ENCODE measurements around the gene LPP.

Gene LPP

DNA sequence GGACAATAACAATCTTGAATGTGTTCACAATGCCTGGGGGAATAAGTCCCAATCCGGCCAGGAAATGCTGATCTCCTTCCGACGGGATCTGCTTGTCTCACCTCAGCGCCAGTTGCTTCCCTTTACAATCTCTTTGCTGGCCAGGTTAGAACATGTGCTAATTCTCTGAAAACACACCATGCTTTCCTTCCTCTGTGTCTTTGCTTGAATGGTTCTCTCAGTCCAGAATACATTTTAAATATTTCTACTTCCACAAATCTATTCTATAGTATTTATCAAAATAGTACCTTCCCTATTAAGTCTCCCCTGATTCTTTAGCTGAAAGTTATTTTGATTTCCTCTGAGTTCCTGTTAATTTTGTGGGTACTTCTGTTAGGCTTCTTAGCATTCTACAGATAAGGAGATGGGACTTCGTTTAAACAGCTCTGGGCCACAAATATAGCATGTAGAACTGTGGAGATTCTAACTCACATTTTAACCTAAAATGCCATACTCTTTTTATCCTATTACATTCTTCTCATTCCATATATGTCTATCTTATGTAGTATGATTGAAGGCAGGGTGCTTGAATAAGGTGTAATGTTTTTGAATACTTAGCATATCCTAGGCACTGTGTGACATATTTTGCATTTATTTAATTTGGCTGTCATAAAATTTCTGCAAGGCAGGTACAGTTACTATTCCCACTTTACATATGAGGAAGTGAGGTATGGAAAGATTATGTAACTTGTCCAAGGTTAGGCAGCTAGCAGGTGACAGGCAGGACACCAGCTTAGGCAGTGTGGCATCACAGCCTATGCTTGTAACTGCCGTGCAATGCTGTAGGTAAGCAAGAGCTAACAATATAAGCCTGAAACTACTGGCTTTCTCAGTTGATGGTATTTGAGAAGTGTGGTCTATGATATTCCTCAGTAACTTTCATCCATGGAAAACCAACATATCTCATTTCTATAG lies 299.8 kb downstream of the LPP start:
- peak; percentile 80 to 83 for DNase-seq

DNA sequence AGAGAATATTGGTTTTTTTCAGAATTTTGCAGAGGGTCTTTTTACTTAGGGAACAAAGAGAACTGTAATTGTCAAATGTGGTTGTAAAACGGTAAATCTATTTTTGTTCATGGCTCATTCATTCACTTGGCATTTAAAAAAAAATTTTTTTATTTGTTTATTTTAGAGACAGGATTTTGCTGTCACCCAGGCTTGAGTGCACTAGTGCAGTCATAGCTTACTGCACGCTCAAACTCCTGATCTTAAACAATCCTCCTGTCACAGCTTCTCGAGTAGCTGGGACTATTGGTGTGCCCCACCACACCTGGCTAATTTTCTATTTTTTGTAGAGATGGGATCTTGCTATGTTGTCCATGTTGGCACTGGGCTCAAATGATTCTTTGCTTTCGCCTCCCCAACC lies 301.8 kb downstream of the LPP start:
- no peak for DNase-seq

DNA sequence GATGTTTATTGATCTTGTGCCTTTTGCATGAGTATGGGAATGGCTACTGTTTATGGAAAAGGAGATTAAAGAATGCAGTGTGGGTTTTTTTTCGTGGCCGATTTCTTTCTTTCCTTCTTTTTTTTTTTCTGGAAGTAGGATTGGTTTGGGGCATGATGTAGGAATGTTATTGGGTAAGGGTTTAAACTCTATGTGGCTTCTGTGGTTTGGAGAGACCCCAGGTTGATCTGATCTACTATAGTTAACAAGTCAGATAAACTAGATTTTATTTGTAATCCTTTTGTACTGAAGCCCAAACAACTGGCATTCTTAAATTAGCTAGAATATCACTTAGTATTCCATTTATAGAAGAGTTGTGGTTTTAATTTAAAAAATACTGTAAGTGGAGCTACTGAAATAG lies 304.8 kb downstream of the LPP start:
- no peak for DNase-seq

DNA sequence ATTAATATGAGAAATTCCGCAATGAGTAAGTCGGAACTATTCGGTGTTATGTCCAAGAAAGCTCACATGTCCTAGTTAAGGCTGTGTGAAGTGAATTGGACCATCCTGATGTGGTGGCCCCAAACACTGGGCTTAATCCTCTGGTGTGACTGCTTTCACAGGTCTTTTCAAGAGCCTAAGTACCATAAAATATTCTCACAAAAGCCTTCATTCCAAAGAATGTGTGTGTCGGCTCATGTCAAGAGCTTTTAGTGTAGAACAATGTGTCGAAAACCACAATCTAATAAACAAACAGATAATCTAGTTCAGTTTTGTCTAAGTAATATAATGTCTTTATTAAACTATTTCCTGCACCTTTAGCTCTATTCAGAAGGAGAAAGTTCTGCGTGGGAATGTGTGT lies 311.4 kb downstream of the LPP start:
- no peak for DNase-seq

DNA sequence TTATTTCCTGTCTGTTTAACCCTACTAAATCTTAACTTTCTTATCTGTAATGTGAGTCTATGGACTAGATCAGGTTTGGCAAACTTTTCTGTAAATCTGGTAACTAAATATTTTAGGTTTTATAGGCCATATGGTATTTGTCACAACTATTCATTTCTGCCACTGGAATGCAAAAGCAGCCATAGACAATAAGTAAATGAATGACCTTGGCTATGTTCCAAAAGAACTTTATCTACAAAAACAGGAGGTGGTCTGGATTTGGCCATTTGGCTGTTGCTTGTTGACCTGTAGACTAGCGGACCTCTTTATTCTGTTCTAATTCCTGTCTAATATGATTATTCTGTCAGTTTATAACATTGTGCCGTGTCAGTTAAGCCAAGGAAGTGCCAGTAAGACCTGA lies 314.2 kb downstream of the LPP start:
- no peak for DNase-seq

DNA sequence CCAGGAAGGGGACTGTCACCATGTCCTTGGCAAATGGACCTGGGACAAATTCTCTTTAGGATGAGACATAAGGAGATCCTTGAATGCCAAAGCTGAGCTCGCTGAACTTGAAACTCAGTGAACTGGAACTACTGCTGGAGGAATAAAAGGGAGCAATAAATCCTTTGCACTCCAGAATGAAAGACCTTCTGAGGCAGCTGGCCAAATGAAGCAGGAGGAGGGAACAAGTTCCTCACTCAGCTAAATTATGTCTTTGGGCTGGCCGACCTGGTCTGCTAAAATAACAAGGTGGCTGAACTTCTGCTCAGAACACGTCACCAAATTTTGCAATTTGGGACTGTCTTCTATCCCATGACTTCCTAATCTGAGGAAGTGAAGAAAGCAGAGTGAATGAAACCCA lies 314.7 kb downstream of the LPP start:
- DNase-seq, result no peak

DNA sequence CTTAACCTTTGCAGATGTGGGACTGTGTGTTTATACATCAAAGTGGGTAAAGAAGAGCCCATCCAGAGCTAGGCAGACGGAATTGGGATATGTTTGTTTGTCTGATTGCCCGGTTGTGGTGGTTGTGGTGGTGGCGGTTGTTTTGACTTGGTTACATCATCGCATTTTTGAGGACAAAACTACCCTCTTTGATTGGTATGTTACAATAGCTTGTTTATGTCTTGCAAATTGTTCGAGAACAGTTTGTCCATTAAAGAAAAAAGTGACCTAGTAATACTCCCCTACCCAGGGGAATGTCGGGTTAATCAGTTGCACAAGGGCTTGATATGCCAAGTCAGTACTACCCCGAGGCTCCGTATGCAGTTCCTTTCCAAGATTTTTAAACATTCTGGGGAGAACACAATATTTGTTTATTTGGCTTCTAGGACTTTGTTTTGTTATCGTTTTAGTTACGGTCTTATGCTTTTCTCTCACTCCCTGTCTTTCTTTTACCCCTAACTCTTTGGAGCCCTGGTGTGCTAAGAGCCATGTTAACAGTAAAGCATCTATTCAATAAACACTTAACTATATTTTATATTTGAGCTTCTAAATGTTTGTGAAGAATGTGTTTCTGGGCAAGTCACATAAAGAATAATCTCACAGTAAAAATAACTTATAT lies 315.4 kb downstream of the LPP start:
- no peak for DNase-seq

DNA sequence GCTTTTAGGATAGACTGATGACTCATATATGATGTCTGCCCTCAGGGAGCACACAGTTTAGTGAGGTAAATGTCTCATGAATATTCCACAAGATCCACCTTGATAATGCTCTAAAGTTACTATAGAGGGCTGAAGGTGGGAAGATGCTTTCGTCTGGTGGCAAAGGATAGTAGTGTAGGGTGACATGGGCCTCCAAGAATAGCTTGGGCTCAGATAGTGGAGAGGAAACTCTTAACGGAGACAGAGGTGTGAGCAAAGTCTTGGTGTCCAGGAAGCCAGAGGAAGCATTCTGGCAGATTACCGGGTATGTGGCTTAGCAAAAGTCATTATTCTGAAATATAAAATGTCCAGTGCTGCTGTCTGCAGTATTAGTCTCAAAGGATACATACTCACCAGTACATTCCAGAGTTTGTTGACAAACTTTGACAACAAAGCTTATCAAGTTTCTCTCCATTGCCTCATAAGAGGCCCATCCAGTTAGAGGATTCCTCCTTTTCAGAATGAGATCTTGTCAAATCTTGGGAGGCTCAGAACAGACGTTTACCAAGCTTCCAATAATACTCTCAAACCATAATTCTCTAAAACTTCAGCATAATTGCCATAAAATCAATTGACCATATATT lies 316.7 kb downstream of the LPP start:
- DNase-seq, result no peak

DNA sequence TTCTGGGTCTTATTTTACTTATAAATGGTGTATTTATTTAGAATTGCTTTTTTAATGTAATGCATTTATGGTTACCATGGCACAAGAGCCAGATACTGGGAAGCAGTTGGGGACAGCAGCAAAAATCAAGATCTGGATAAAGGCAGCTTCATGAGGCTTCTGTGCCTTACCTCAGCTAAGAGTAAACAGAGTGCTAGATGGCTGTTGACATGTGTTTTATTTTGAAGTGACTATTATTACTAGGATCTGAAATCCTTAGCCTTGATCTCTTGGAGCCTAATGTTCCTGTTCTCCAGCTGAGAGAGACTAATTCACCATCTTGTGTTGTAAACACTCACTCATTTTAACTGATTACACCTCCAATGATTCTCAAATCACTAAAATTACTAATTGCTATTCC lies 317.8 kb downstream of the LPP start:
- DNase-seq, result no peak

DNA sequence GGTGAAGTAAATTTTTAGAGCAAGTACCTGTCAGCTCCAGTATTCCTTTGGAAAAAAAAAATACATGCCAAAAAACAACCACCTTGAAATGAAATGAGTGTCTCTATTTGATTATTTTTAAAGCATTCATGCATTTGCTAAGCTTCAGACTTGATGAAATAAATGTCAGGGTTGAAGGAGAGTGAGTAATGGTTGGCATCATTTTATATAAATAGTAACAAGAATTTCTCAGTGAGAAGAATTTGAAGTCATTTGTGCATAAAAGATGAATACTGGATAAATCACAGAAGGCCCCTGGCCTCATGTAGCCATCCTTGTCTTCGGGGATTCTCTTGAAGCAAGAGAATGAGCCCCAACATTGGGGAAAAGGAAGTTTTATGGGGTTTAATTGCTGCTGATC lies 318.4 kb downstream of the LPP start:
- DNase-seq, result no peak

DNA sequence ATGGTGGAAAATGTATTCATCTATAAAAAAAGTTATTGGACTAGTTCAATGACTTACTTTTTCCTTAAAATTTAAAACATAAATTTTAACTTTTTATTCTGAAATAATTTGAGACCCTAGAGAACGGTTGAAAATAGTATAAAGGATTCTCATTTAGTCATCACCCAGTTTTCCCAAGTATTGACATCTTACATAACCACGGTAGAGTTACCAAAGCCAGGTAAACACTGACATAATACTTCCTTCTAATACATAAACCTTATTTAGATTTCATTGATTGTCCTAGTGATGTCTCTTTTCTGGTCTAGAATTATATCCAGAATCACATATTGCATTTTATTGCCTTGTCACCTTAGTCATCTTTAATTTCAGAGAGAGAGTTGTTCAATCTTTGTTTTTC lies 319.1 kb downstream of the LPP start:
- DNase-seq, result no peak

DNA sequence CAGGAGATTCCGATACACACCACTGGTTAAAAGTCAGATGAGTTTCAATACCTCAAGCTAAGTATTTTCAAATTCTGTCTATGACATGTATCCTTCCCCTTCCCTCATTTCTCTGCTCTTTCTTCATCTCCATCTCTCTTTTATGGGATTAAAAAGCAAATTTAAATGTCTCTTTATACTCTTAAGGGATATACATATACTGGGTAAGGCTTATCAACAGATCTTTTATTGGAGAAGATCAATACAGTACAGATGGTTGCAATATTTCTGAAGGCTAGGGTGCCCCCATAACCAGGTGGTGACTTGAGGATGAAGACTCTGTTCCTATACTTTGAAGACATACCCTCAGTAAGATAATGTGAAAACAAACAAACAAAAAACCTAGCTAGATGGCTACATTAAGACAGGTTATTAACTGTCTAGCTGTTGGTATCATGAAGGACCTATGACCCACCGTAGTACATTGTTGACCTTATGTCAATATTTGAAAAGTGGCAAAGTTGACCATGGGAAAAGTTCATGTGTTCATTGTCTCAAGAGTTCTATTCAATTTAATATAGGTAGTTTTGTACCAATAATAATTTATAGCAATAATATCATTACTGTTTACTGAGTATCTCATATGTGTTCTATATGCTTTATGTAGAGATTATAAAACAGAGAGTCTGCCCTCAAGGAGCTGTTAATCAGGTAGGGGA lies 319.8 kb downstream of the LPP start:
- DNase-seq, result no peak

DNA sequence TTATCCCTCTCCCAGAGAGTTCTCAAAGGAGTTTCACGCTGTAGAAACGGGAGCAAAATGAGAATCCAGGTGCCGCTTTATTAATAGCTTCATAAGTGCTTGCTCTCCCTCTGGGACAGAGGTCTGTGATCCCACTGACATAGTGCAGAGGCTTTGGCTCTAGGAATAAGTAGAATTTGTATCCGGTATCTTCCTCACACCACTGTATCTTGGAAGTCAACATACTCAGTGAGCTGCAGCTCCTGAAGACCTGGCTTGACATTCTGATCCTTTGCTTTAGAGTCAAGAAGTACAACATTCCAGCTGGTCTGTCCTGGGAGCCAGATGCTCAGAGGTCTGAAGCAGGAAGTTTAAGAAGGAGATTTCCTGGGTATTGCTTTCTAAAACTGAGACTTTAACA lies 323.0 kb downstream of the LPP start:
- no peak for DNase-seq

DNA sequence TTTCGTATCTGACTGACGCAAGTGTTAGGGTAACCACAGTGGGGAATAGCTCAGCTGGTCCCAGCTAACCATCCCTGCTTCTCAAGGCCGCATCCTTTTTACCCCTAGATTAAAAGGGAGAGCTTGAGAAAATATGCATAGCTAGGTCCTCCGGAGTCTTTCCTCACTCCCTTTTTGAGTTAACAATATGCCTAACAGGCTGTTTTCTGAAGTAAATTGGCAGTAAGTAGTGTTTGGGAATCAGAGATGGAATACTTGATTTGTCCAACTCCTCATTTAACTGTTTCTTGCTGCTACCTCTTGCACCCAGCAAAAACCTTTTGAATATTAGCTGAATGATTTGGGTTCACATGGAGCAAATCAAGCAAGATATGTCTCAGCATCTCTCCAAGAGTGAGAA lies 326.1 kb downstream of the LPP start:
- DNase-seq, result no peak

DNA sequence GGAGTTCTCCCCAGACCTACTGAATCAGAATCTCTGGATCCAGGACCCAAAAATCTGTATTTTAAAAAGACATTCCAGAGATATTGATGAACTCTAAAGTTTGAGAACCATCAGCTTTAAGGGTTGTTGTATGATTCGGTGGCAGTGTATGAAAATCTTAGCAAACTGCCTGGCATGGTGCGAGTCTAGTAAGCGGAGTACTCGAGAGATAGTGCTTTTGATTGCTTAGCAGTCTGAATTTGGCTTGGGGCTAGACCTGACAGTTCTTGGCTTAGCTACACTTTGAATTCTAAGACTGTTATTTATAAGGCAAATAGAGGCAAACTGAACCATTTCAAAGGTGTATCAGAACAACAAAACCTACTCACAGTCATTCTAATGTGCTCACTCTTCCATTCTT lies 329.0 kb downstream of the LPP start:
- DNase-seq, result no peak

DNA sequence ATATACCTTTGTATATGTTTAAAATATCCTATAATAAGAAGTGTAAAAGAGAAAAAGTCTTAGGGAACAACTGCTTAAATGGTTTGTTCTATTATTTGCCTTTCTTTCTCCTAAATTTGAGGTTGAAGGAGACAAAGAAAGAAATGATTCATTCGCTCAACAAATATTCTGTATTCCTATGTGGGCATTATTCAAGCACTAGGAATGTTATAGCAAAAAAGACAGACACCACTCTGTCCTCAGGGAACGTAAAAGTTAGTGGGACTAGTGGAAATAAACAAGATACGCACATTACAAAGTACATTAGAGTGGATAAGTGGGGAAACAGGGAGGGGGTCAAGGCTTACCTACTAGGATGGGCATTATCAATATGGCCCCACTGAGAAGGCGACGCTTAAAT lies 332.2 kb downstream of the LPP start:
- no peak for DNase-seq

DNA sequence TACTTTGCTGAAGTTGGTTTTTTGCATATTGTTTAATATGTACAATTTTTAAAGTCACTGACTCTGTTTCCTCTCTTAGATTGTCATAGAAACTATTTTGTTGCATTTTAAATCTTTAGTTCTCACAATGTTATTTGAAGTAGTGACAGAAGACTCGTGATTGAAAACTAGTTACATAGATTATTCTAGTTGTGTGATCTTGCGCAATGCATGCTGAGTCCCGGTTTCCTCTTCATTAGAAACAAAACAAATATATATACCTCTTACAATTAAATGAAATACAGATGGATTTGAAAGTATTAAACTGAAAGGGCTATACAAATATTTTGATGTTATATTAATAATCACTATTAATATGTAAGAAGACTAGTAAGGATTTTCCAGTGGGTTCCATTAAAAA lies 333.0 kb downstream of the LPP start:
- no peak for DNase-seq

DNA sequence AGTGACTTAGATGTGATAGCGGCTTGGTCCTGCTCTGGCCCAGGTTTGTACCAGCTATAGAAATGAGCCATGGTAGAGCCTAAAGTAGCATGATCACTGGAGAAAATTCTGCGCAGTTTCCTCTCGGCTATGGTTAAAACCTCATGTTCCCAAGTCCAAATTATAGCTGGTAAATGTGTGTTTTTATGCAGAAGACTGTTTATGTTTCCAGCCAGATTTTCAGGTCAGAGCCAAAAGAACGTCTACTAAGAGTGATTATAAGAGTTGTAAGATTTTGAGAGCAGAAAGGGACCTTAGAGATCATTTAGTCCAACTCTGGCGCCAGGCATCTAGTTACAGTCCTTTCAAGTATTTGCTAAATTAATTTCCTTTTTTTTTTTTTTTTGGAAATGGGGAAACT lies 333.7 kb downstream of the LPP start:
- DNase-seq, result no peak

DNA sequence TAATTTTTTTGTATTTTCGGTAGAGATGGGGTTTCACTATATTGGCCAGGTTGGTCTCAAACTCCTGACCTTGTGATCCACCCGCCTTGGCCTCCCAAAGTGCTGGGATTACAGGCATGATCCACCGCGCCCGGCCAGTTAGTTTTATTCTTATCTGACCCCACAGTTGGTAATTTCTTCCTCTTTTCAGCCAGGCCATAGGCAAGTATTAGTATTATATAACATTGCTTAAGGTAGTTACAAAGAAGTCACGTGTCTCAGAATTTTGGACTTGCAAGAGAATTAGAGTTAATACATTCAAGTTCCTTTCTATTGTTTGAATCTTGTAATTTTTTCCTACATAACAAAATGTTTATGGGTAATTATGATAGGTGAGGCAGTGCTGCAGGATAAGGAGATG lies 334.8 kb downstream of the LPP start:
- DNase-seq, result no peak

DNA sequence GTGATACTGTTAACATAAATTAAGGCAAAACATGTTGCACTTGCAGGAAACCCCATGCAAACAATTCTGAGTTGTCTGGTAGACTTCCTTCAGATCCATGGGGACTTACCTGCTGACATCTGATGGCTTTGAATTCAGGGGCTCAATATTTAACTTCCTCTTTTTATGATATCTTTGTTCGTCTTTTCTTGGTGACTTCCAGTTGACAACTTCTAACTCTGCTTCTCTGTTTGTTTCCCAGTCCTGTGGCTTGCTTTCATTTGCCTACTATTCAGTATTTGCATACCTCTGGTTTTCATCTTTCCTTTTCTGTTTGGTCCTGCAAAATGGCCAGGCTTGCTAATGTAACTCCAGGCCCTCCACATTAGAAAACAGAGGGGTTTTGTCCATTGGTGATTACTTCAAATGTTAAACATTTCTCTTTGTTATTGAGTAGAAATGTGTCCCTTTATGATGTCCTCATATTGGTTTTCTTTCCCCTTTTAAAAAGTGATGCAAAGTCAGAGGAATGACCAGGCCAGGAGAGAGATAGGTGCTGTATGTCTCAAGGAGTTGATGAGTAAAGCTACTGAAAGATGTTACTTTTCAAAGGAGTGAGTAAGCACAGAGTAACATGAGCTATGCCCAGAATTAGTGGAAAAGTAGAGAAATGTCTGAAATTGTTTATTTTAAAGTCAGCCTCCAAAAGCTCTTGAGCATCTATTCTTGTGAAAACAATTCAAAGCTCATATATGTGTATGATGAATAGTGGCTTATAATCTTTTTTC lies 335.9 kb downstream of the LPP start:
- peak; percentile 76 to 86 for DNase-seq

DNA sequence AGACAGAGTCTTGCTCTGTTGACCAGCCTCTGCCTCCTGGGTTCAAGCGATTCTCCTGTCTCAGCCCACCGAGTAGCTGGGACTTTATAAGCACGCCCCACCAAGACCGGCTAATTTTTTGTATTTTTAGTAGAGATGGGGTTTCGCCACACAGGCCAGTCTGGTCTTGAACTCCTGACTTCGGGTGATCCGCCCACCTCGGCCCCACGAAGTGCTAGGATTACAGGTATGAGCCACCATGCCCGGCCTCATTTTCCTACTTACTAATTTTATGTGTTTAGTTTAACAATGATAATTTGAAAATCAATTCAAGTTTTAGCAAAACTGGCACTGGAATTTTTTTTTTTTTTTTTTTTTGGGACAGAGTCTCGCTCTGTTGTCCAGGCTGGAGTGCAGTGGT lies 336.5 kb downstream of the LPP start:
- DNase-seq, result no peak

DNA sequence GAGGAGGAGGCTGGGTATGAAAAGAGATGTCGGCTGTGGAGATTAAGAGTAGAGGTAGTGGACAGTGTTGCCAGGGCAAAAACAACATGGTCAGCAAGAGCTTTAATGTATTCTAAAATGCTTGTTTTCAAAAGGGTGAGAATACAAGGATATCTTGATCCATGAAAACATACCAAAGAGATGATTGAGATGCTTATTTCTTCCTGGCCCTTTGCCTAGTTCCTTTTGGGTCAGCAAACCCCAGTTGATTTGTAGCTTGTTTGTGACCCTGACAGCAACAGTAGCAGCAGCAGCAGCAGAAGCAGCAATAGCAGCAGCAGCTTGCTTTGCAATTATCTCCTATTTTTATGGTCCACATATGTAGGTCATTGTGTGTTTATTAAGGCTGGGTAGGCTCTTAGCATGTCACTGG lies 337.3 kb downstream of the LPP start:
- no peak for DNase-seq

DNA sequence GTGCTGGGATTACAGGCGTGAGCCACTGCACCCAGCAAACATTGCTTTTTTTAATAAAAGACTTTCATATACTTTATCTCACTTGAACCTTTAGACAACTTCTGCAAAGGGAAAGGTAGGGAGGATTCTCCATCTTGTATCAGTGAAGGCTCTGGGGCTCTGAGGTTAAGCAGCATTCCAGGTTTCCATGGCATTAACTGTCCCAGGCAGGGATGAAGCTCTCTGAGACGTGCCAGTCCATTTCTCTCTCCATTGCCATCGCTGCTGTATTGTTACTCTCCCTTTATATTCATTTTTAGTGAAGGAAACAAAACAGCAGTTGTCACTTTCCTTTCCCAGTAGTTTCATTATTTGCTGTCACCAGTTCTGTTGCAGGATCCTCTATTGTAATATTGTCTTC lies 342.4 kb downstream of the LPP start:
- no peak for DNase-seq
